GM18517 (cell line): Measurements from ENCODE around the gene CD28.
"Not testable (repeated sequence)": the region's sequence is repeated elsewhere in the genome, so short reads cannot be mapped to it uniquely, and the experiment has no call there.

Source experiments
- ATAC-seq: cut with Tn5 transposase; IDR thresholded peaks from one replicate; pipeline ENCODE4 v1.9.1; 2021; ENCODE audit warnings: mild to moderate bottlenecking, moderate library complexity; ENCODE audit not compliant: unreplicated experiment

CD28 gene

DNA sequence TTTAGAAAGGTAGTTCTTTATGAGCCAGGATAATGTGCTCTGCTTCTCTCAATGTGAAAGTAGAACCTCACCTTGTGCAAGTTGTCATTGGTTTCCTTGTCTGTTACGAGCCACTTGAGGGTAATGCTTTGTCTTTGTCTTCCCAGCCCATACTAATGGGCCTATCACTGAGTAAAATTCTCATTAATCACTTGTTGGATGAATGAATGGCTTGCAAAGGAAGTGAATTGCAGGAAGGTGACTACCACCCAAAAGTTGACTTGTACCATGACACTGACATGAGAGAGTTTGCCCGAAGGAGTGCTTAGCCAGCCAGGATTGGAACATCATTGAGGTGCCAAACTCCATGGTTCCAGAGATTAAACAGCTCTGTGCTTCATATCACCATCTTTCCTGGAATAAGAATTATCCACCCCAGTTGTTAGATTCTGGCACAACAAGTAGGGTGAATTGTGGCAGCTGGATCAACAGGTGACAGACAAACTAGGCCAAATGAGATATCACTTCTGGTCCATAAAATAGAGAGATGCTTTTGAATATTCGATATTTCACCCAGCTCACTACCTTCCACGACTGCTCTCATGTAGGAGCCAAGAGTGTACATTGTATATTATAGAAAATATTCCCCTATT is 20.5 kb upstream of the CD28 start:
- no peak for ATAC-seq

DNA sequence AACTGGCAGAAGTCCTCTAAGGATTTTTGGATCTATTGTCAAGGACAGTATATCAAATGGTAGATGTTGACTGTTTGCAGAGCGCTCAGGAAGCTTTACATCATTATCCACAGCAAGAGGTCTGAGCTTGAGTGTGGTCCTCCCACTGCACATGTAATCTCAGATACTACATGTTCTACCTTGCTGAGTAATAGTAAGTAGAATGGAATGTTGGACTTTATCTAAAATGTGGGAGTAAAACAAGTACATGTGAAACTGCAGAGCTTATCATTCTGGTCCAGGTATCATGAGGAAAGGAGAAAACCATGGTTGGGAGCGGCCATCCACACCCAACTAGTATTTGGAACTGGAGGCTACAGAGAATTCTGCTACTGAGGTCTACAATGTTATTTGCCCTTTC is 19.3 kb upstream of the CD28 start:
- no peak for ATAC-seq

DNA sequence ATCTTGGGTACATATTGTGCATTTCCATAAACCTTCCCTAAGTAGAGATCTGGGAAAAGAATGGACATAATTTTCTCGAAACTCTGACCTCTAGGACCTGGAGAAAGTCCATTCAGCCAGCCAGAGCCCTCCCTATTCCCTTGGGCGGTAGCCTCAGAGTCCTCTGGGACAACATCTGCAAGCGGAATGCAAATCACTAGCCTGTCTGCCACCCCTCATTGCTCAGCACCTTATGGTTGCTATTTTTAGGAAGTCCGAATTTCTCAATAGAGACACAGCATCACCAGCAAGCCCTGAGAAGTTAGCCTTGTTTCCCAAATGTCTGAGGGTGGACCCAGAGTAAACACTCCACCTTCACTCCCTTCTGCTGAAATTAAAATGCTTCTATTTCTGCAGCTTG is 17.6 kb upstream of the CD28 start:
- peak; percentile 74 for ATAC-seq

DNA sequence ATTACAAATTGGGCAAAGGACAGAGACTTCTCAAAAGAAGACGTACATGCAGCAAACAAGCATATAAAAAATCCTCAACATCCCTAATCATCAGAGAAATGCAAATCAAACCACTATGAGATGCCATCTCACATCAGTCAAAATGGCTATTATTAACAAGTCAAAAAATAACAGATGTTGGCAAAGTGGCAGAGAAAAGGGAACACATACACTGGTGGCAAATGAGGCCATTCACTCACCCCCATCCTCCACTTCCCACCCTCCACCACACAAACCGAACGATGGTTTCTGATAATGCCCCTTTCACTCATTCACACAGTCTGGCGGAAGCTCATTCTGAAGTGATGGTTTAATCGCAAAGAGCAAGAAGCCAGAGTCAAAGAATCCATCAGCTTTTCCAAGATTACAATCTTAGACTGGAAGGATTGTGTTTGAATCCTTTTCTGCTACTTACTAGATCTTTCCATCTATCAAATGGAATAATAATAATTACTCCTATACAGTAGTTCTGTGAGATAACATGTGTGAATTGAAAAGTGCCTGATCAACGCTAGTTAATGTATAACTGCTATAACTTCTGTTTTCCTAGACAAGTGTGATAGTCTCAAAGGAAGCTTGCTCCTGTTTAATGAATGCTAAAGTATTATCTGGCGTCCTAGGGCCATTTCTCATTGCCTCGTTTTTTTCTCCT is 16.9 kb upstream of the CD28 start:
- peak; percentile 53 for ATAC-seq

DNA sequence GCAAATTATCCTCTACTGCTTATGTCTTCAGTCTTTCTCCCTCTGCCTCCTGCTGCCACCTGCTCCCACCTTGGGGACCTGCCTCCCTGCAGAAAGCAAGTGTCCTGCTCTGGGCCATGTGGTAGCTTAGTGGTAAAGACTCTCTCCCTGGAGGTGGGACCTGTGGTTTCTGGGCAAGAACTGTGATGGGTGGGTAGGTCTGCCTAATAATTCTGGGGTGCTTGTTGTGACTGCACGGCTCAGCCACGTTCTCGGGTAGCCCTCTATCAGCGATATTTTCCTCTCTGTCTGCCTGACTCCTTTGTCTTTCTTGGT is 16.4 kb upstream of the CD28 start:
- peak; percentile 18 for ATAC-seq

DNA sequence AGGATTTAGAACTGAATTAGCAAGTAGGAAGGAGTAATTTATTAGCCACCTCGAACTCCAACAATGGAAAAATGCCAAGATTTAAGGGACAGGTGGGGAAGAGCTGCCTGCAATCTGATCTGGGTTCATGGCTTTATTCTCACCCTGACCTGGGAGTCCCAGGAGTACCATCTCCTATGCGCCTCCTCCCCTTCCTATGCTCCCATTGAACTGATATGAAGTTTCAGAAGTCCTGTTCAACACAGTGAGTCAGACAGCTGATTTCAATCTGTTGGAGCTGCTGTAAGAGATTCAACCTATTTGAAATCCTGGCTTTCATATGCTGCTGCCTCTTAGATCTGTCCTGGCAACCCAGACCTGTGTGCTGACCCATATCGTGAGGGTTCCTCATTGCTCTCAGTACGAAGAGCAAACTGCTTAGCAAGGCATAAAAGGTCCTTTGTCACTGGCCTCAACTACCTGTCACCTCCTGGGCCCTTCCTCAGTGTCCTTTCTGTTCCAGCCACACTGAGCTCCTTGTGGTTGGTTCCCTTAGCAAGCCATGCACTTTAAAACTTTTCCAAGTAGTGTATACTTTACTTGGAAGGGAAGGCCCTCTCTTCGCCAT is 15.9 kb upstream of the CD28 start:
- no peak for ATAC-seq

DNA sequence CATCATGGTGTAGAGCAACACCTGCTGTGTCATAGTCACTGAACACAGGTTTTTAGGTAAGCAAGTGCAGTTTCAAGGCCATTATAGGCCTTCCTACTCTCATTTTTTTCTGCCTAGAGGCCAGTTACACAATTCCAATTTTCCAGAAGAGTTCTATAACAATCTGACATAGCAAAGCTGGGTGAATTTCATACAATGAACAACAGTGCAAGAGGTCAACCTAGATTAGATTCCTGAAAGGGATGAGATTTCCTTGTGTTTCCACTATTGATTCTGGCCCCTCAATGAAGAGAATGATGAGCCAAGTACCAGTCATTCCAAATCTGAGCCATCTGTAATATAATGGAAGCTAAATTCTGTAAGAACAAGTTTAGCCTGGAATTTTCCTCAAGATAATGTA is 15.3 kb upstream of the CD28 start:
- no peak for ATAC-seq

DNA sequence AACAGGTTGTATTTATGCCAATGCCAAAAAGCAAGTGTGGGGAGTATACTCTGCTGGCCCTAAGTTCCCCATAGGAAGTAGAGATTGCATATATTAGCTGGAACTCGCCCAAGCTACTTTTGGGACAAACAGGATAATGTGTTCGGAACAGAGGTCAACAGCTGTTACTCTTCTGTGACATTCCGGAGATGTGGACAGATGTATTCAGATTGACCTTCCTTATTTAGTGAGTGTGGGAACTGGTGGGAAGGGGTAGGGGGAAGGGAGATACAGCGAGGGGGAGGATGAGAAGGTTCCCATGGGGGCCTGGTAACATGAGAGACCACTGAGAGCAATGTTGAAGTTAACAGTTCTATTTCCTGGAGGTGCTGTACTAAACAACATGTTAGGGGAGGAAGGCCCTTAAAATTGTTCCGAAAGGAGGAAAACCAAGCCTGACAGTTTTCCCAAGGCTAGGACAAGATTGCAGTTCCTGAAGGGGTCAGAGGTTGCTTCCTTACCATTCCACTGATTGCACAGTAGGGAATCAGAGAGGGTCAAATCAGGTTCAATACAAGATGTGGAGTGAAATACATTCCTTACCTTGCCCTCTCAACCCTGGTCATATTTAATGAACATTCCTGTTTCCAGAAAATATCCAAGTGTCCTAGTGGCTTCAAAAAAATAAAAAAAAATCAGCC is 14.3 kb upstream of the CD28 start:
- ATAC-seq: no peak

DNA sequence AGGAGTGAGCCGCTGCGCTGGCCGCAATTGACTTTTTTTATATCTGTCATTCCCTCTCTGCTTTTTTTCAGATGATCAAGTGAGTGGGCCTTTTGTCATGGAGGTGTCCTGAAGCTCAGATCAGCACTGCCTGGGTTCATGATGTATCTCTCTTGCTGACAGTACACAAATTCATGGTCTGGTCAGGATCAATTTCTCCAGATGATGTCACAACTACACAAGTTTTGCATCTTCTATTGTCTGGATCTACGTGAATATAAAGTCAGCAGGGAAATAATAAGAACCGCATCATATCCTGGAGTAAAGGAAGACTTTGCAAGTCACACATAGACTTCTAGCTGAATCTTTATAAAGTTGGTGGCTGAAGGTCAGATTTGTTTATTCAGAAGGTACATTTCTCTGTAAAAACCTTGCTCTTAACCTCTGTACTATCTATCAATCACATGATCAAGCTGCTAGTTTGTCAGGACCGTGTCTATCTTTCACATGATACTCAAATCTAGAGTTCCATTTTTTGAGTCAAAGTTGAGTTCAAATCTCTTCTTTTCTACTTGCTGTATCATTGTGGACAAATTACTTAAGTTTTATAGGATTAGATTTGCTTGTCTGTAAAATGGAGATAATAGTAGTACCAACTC is 13.1 kb upstream of the CD28 start:
- no peak for ATAC-seq

DNA sequence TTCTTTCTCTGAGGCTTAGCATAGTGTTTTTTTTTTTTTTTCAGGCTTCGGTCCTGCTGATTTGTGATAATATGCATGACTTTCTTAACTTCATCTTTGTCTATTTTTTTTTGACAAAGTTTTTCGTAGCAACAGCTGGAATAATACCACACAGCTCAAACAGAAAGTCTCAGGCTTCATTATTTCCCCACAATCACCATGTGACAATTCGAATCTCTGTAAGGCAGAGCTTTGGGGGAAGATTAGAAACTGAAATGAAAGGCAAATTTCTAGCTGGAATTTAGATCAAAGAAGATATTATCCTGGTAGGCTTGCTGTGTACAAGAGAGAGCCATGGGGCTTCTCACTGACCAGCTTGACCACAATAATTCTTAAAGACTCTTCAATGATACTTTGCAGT is 12.2 kb upstream of the CD28 start:
- no peak for ATAC-seq

DNA sequence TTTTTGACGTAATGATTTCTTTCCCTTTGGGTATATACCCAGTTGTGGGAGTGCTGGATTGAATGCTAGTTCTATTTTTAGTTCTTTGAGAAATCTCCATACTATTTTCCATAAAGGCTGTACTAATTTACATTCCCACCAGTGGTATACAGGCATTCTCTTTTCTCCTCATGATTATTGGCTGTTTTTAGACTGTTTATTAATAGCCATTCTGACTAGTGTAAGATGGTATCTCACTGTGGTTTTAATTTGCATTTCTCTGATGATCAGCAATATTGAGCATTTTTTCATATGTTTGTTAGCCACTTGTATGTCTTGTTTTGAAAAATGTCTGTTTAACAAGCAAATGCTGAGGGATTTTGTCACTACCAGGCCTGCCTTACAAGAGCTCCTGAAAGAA is 9.2 kb upstream of the CD28 start:
- peak; percentile 57 for ATAC-seq

DNA sequence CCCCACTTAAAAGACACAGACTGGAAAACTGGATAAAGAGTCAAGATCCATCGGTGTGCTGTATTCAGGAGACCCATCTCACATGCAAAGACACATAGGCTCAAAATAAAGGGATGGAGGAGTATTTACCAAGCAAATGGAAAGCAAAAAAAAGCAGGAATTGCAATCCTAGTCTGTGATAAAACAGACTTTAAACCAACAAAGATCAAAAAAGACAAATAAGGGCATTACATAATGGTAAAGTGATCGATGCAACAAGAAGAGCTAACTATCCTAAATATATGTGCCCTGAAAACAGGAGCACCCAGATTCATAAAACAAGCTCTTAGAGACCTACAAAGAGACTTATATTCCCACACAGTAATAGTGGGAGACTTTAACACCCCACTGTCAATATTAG is 8.7 kb upstream of the CD28 start:
- ATAC-seq: not testable (repeated sequence)

DNA sequence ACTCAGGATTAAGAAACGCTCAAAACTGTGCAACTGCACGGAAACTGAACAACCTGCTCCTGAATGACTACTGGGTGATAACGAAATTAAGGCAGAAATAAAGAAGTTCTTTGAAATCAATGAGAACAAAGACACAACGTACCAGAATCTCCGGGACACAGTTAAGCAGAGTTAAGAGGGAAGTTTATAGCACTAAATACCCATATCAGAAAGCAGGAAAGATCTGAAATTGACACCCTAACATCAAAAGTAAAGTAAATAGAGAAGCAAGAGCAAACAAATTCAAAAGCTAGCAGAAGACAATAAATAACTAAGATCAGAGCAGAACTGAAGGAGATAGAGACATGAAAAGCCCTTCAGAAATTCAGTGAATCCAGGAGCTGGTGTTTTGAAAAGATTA is 8.0 kb upstream of the CD28 start:
- not testable (repeated sequence) for ATAC-seq

DNA sequence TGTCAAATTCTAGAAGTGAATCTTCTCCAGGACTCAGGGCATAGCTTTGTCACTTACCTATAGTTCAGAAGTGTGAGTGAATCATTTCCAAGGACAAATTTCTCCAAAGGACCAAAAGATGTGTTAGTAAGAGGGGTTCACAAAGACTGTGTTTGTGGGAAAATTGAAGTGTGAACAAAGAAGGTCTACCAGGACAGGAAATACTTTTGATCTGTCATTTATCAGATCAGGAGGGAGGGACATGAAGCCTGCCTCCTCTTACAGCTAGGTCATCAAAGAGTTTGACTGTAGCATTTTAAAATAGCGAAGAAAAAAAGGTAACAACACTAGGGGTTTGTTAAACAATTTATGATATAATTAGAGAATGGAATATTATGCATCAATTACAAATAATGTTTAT is 2.0 kb upstream of the CD28 start:
- ATAC-seq: no peak

DNA sequence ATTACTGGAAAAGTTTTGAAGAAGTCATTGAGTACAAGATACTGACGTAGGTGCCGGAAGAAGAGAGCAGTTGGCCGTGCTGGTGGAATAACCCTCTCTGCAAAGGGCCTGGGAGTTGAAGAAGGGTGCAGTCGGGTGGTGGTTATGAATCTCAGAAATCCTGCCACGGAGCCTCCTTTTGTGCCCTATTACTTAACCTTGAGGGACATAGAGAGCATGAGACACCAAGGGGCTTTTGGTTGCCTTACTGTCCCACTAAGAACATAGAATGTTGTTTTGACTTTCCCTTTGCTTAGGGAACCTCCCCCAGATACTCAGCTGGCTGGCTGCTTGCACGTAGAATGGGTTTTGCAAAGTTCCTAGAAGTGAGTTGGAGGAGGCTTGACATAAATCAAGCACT is 1.3 kb upstream of the CD28 start:
- ATAC-seq: no peak

DNA sequence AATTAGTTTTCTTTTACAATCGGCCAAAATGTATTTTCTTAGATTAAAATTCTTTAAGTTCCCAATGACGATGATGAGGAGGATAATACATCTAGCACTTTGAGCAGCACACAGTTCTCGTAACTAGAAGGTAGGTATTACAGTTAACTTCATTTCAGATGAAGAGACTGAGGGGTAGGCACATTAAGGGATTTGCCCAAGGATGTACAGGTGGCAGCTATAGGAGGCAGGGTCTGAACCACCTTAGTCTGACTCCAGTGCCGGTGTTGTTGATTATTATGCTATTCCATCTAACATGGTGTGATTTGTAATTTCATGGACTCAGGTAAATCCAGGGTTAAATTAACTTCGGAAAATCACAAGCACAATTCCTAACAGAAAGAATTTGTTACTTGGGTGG is 1.1 kb downstream of the CD28 start:
- no peak for ATAC-seq

DNA sequence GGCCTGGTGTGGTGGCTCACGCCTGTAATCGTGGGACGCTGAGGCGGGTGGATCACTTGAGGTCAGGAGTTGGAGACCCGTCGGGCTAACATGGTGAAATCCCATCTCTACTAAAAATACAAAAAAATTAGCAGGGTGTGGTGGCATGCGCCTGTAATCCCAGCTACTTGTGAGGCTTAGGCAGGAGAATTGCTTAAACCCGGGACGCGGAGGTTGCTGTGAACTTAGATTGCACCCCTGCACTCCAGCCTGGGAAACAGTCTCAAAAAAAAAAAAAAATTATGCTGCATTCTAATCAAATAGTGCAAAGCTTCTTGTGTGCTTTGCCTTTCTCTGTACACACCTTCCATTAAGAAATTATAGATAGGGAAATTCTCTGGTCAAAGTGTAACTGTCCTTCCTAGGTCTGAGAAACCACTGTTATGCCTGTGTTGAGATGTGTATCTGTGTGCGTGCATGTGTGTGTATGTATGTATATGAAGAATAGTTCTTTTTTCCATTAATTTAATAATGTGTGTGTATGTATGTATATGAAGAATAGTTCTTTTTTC is 2.5 kb downstream of the CD28 start:
- ATAC-seq: no peak

DNA sequence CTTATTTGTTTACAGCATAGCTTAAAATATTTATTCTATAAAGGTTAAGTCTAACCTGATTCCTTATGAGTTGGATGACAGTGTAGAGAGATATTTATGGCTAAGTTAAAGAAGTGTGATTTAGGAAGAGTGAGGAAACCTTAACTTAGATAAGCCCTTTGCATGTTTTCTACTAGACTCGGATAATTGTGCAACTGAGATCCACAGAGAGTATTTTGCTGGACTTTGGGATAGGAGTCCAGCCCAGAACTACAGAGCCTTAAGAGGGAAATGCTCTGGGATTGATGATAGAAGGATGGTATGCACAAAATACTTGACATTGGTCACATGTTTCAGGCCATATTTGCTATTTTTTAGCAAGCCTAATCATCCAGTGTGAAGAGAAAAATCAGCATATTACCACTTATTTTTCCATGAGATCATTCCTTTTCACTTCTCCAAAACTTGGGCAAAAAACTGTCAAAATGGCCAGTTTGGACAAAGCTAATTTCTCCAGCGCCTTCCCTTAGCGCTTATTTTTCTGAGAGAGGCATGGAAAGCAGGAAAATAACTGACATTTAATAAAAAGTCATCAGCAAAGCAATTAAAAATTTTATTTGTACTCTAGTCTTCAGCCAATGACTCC is 3.1 kb downstream of the CD28 start:
- ATAC-seq: no peak

DNA sequence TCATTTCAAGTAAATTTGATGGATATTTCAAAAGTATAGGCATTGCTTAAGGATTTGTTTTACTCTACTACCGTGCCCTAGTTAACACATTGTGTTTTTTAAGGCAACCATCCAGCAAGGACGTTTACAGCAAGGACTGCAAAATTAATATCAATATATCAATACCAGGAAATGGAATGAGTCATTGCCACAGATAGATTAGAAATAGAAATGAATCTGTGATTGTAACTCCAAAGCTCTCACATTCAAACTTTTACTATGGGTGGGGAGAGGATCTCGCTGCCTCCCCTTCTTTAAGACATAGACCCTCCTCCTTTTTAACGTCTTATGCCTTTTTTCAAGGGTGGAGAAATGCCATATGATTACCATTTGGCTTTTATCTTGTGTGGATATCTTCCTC is 3.8 kb downstream of the CD28 start:
- no peak for ATAC-seq

DNA sequence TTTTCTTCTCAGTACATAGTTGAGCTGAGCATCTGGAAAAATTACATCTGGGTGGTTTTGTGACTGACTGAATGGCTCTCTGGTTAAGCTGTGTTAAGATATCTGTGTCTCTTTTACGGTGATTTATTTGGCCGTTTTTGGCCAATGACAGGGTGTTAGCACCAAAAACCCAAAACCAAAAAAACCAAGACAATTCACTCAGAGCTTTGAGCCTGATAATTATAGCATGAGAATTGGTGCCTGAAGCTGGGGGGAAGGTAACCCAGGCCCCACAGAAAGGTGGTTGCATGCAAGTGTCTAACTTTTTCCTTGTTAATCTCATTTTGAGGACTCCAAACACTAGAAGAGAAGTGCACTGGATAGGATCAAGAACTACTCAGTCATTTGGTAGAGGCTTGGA is 4.5 kb downstream of the CD28 start:
- ATAC-seq: no peak

DNA sequence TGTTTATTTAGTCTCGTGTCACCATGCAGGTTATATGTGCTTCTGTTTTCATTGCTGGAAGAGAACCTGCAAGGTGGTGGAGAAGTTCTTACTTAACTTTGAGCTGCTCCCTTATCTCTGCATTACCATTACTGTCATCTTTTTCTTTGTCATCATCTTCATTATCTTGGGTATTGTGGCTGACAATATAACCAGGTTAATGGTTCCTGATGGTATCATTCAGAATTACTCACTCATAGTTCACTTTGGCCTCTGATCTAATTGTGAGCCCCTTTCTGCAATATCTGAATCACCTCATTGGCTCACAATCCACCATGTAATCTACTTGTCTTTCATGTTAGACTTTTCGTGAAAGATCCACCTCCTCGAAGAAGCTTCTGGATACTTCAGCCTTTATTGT is 5.0 kb downstream of the CD28 start:
- no peak for ATAC-seq
